Airway epithelial cell (primary cell): ENCODE data around the gene SLC34A3. TPM values are rescaled to one million over a fixed set of nuclear protein-coding genes. Genes with fewer than 3 reads are reported as not detected.

Experiments used
- total RNA-seq: library from RNA; depleted of rRNA; stranded (reverse); fragments of >200 nt; gene quantifications from 2 replicates; pipeline ENCODE4 v1.2.3, GENCODE V29; 2015

SLC34A3 gene
- total RNA-seq, 1 donor from 2014 or later, result not detected

Other genes with a start within 250 kb of the SLC34A3 start
- gene LCNL1, start 247.9 kb upstream of the SLC34A3 start, total RNA-seq, result not detected in 2 replicates
- 50.9 and 69.2 TPM in 2 replicates for gene PAXX, start 238.5 kb upstream of the SLC34A3 start, total RNA-seq
- gene CLIC3, start 234.3 kb upstream of the SLC34A3 start, total RNA-seq, result 179 and 203 TPM in 2 replicates
- 11.9 and 15.6 TPM in 2 replicates for gene ABCA2, start 202.7 kb upstream of the SLC34A3 start, total RNA-seq
- gene FUT7, start 198.8 kb upstream of the SLC34A3 start, total RNA-seq, result not detected in 2 replicates
- 36.7 and 39.0 TPM in 2 replicates for gene NPDC1, start 184.7 kb upstream of the SLC34A3 start, total RNA-seq
- gene ENTPD2, start 176.8 kb upstream of the SLC34A3 start, total RNA-seq, result 1.1 and 1.4 TPM in 2 replicates
- 31.6 and 31.9 TPM in 2 replicates for gene SAPCD2, start 160.3 kb upstream of the SLC34A3 start, total RNA-seq
- gene UAP1L1, start 153.4 kb upstream of the SLC34A3 start, total RNA-seq, result 2.7 and 4.0 TPM in 2 replicates
- 59.0 and 62.8 TPM in 2 replicates for gene MAN1B1, start 143.9 kb upstream of the SLC34A3 start, total RNA-seq
- gene DPP7, start 116.2 kb upstream of the SLC34A3 start, total RNA-seq, result 52.1 and 52.4 TPM in 2 replicates
- gene GRIN1, start 91.7 kb upstream of the SLC34A3 start, total RNA-seq, result 0.14 and 0.42 TPM in 2 replicates
- gene LRRC26, start 60.9 kb upstream of the SLC34A3 start, total RNA-seq, result 0.35 and 0.70 TPM in 2 replicates
- gene TMEM210, start 58.8 kb upstream of the SLC34A3 start, total RNA-seq, result not detected in 2 replicates
- gene ANAPC2, start 42.3 kb upstream of the SLC34A3 start, total RNA-seq, result 14.7 and 15.9 TPM in 2 replicates
- 119 and 122 TPM in 2 replicates for gene SSNA1, start 42.2 kb upstream of the SLC34A3 start, total RNA-seq
- 11.4 and 12.5 TPM in 2 replicates for gene TPRN, start 30.2 kb upstream of the SLC34A3 start, total RNA-seq
- gene TMEM203, start 25.3 kb upstream of the SLC34A3 start, total RNA-seq, result 38.4 and 43.2 TPM in 2 replicates
- gene NDOR1, start 25.2 kb upstream of the SLC34A3 start, total RNA-seq, result 9.2 and 12.6 TPM in 2 replicates
- gene RNF208, start 8.7 kb upstream of the SLC34A3 start, total RNA-seq, result 0.70 and 1.5 TPM in 2 replicates
- gene CYSRT1, start 5.7 kb upstream of the SLC34A3 start, total RNA-seq, result 17.3 and 19.3 TPM in 2 replicates
- gene RNF224, start 3.4 kb upstream of the SLC34A3 start, total RNA-seq, result 0.35 and 0.70 TPM in 2 replicates
- 738 and 813 TPM in 2 replicates for gene TUBB4B, start 10.4 kb downstream of the SLC34A3 start, total RNA-seq
- not detected in 2 replicates for gene STPG3, start 20.4 kb downstream of the SLC34A3 start, total RNA-seq
- 47.5 and 54.2 TPM in 2 replicates for gene NELFB, start 24.4 kb downstream of the SLC34A3 start, total RNA-seq
- gene TOR4A, start 46.8 kb downstream of the SLC34A3 start, total RNA-seq, result 44.0 and 48.1 TPM in 2 replicates
- 14.6 and 30.0 TPM in 2 replicates for gene NRARP, start 71.4 kb downstream of the SLC34A3 start, total RNA-seq
- 9.1 and 14.1 TPM in 2 replicates for gene EXD3, start 192.3 kb downstream of the SLC34A3 start, total RNA-seq
- gene NOXA1, start 192.5 kb downstream of the SLC34A3 start, total RNA-seq, result 0.65 and 0.92 TPM in 2 replicates
- not detected in 2 replicates for gene ENTPD8, start 210.5 kb downstream of the SLC34A3 start, total RNA-seq
- gene NSMF, start 228.4 kb downstream of the SLC34A3 start, total RNA-seq, result 43.3 and 48.4 TPM in 2 replicates